ENCODE data around the gene INPP4B. TPM values are rescaled to one million over a fixed set of nuclear protein-coding genes. Genes with fewer than 3 reads are reported as not detected.

INPP4B gene
- polyA plus RNA-seq, 1 experiment, result 5.1 TPM

GRCh38 chr4:142379277-142380051 lies 466.6 kb downstream of the INPP4B start:
- H3K9me3 ChIP-seq (ENCODE audit: control insufficient read depth, insufficient read depth, low read length), result no peaks in the 10 kb centered on the region
- POLR2A ChIA-PET, result interaction anchor here (1.1 kb wide), 1 partner anchor 104 kb away, joined by 5 read pairs; no protein-coding TSS in a partner anchor

GRCh38 chr4:142378179-142378578 lies 467.9 kb downstream of the INPP4B start:
- ChIA-PET CTCF (interaction anchor here (4.2 kb wide), 1 partner anchor 25 kb away, joined by 26 read pairs; no protein-coding TSS in a partner anchor), POLR2A (no interaction called here)
- Histone ChIP-seq H3K27me3 (ENCODE audit: control insufficient read depth, insufficient read depth, low read length) (no peaks in the 10 kb centered on the region), H3K9me3 (ENCODE audit: control insufficient read depth, insufficient read depth, low read length) (no peaks in the 10 kb centered on the region), H3K4me3 (ENCODE audit: low read depth, low read length) (no peak overlapping the region), H3K27ac (ENCODE audit: low read depth, low read length) (no peak overlapping the region)
- DNase-seq (ENCODE audit: low read depth, low spot score), result no peak
- TF ChIP-seq CTCF (IDR thresholded peaks at IDR 0.05; ENCODE audit: low read depth, low read length), result no peak

More at GRCh38 chr4:142379277-142380051, 466.6 kb downstream of the INPP4B start:
- CTCF ChIA-PET, result interaction anchor here (0.5 to 4.2 kb wide), 2 partner anchors 20 to 26 kb away, joined by 5 to 26 read pairs; no protein-coding TSS in a partner anchor
- no peaks in the 10 kb centered on the region for H3K27me3 ChIP-seq (ENCODE audit: control insufficient read depth, insufficient read depth, low read length)
- H3K27ac ChIP-seq (ENCODE audit: low read depth, low read length), result peak overlapping the region; percentile 80
- DNase-seq (ENCODE audit: low read depth, low spot score), result peak; percentile 66
- H3K4me3 ChIP-seq (ENCODE audit: low read depth, low read length), result no peak overlapping the region
- TF ChIP-seq CTCF (IDR thresholded peaks at IDR 0.05; ENCODE audit: low read depth, low read length), result no peak

GRCh38 chr4:142377342-142378091 lies 468.6 kb downstream of the INPP4B start:
- no peak for TF ChIP-seq CTCF (IDR thresholded peaks at IDR 0.05; ENCODE audit: low read depth, low read length)
- no peak overlapping the region for H3K4me3 ChIP-seq (ENCODE audit: low read depth, low read length)
- DNase-seq (ENCODE audit: low read depth, low spot score), result no peak
- no peaks in the 10 kb centered on the region for H3K9me3 ChIP-seq (ENCODE audit: control insufficient read depth, insufficient read depth, low read length)
- ChIA-PET CTCF (interaction anchor here (4.2 kb wide), 1 partner anchor 25 kb away, joined by 26 read pairs; no protein-coding TSS in a partner anchor), POLR2A (no interaction called here)
- no peaks in the 10 kb centered on the region for H3K27me3 ChIP-seq (ENCODE audit: control insufficient read depth, insufficient read depth, low read length)
- H3K27ac ChIP-seq (ENCODE audit: low read depth, low read length), result no peak overlapping the region

GRCh38 chr4:142376204-142376603 lies 469.9 kb downstream of the INPP4B start:
- Histone ChIP-seq H3K4me3 (ENCODE audit: low read depth, low read length) (no peak overlapping the region), H3K27ac (ENCODE audit: low read depth, low read length) (no peak overlapping the region), H3K27me3 (ENCODE audit: control insufficient read depth, insufficient read depth, low read length) (no peaks in the 10 kb centered on the region), H3K9me3 (ENCODE audit: control insufficient read depth, insufficient read depth, low read length) (no peaks in the 10 kb centered on the region)
- DNase-seq (ENCODE audit: low read depth, low spot score), result no peak
- ChIA-PET CTCF (no interaction called here), POLR2A (no interaction called here)
- TF ChIP-seq CTCF (IDR thresholded peaks at IDR 0.05; ENCODE audit: low read depth, low read length), result no peak

- CTCF ChIA-PET, result no interaction called here
- no peak overlapping the region for H3K27ac ChIP-seq (ENCODE audit: low read depth, low read length)
- no peak for TF ChIP-seq CTCF (IDR thresholded peaks at IDR 0.05; ENCODE audit: low read depth, low read length)
- H3K9me3 ChIP-seq (ENCODE audit: control insufficient read depth, insufficient read depth, low read length), result no peaks in the 10 kb centered on the region
- POLR2A ChIA-PET, result no interaction called here
- H3K27me3 ChIP-seq (ENCODE audit: control insufficient read depth, insufficient read depth, low read length), result no peaks in the 10 kb centered on the region
- DNase-seq (ENCODE audit: low read depth, low spot score), result no peak
- H3K4me3 ChIP-seq (ENCODE audit: low read depth, low read length), result no peak overlapping the region
Observed at GRCh38 chr4:142373610-142374009, 472.5 kb downstream of the INPP4B start.

All from AG04450 (cell line).